T follicular helper cell (primary cell): ENCODE results near the gene AKNA.

Experiments used
- DNase-seq: peaks from one replicate; pipeline ENCODE4 v3.0.0-alpha.2; 2020; ENCODE audit warnings: low read depth

AKNA gene

DNA sequence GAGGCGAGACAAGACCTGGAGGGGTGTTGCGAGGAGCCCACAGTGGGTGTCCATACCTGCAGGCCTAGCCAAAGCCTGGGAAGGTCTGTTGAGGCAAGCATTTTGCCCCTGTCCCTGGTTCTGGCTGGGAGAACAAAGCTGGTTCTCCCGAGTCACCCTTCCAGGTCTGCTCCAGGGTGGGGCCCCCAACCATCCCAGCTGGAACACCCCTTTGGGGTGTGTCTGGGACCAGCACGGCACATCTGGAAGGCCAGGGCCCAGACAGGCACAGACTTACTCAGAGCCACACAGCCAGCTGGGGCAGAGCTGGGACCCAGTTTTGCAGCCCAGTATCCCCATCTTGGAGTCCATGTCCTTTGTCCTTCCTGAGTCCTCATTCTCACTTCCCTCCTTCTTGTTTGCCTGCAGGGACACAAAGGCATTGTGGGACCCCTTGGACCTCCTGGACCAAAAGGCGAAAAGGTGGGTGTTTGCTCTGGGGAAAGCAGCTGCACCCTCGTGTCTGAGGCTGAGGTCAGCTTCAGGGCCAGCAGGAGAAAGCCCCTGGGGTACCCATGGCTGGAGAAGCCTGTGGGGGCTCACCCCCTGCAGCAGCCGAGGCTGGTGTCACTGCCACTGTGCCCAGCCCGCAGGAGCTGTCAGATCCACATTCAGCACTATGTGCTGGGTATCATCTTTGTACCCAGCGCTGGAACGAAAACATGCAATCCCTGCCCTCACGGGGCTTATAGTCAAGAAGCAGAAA lies 103.3 kb downstream of the AKNA start:
- DNase-seq, result no peak
